A549 (cell line): ENCODE measurements around the gene SF3B5.

Source experiments
- CTCF ChIP-seq: fragments of >200 bp; sonication (Bioruptor Twin); formaldehyde crosslinking; IDR thresholded peaks from 3 replicates; pipeline ENCODE4 v1.5.1; 2016
- ELK1 ChIP-seq: fragments of 150-350 bp; IDR thresholded peaks from 2 replicates; pipeline ENCODE4 v1.6.1; 2014; ENCODE audit warnings: low read depth, mild to moderate bottlenecking, low read length
- HES2 ChIP-seq: fragments of >200 bp; sonication (Bioruptor Twin); formaldehyde crosslinking; IDR thresholded peaks from 2 replicates; pipeline ENCODE4 v1.6.1; 2016
- MAX ChIP-seq: IDR thresholded peaks from 2 replicates; pipeline ENCODE4 v1.6.1; 2012
- POLR2A ChIP-seq: IDR thresholded peaks from 2 replicates; pipeline ENCODE4 v1.6.1; 2012; ENCODE audit warnings: mild to moderate bottlenecking, low read length

- TF ChIP-seq MAX (no peak; the same call in 1 of the 2 replicates), HES2 (no peak), CTCF (peak; percentile 17; the same call in 2 of the 3 replicates), ELK1 (no peak), POLR2A (no peak)
These were observed 31.5 kb downstream of the SF3B5 start for GRCh38 chr6:144063744-144064401.
